ENCODE results near the gene SLC24A3.

SLC24A3 gene

GRCh38 chr20:19582782-19583181 is 370.3 kb downstream of the SLC24A3 start:
- H3K9me3 Mint-ChIP-seq (ENCODE audit: low read depth), result no peaks in the 10 kb centered on the region
- no peaks in the 10 kb centered on the region for H3K36me3 Mint-ChIP-seq
- peaks cover 2% of the 10 kb centered on the region for H3K27me3 Mint-ChIP-seq
- H3K27ac Mint-ChIP-seq, result no peak overlapping the region
- no peak overlapping the region for H3K4me3 Mint-ChIP-seq
- no peaks in the 10 kb centered on the region for H3K4me1 Mint-ChIP-seq (ENCODE audit: low read depth)

GRCh38 chr20:19583532-19584175 is 371.2 kb downstream of the SLC24A3 start:
- H3K27ac Mint-ChIP-seq, result no peak overlapping the region
- H3K36me3 Mint-ChIP-seq, result no peaks in the 10 kb centered on the region
- H3K9me3 Mint-ChIP-seq (ENCODE audit: low read depth), result no peaks in the 10 kb centered on the region
- peaks cover 2% of the 10 kb centered on the region for H3K27me3 Mint-ChIP-seq
- H3K4me3 Mint-ChIP-seq, result no peak overlapping the region
- H3K4me1 Mint-ChIP-seq (ENCODE audit: low read depth), result no peaks in the 10 kb centered on the region

GRCh38 chr20:19588241-19588640 is 375.8 kb downstream of the SLC24A3 start:
- Mint-ChIP-seq H3K36me3 (no peaks in the 10 kb centered on the region), H3K27me3 (peaks cover 2% of the 10 kb centered on the region), H3K4me3 (no peak overlapping the region), H3K4me1 (ENCODE audit: low read depth) (no peaks in the 10 kb centered on the region), H3K27ac (no peak overlapping the region), H3K9me3 (ENCODE audit: low read depth) (no peaks in the 10 kb centered on the region)

GRCh38 chr20:19588732-19589131 is 376.3 kb downstream of the SLC24A3 start:
- H3K4me1 Mint-ChIP-seq (ENCODE audit: low read depth), result no peaks in the 10 kb centered on the region
- no peaks in the 10 kb centered on the region for H3K9me3 Mint-ChIP-seq (ENCODE audit: low read depth)
- H3K36me3 Mint-ChIP-seq, result no peaks in the 10 kb centered on the region
- H3K4me3 Mint-ChIP-seq, result no peak overlapping the region
- no peak overlapping the region for H3K27ac Mint-ChIP-seq
- H3K27me3 Mint-ChIP-seq, result peaks cover 2% of the 10 kb centered on the region

- no peaks in the 10 kb centered on the region for H3K9me3 Mint-ChIP-seq (ENCODE audit: low read depth)
- H3K4me1 Mint-ChIP-seq (ENCODE audit: low read depth), result no peaks in the 10 kb centered on the region
- peaks cover 2% of the 10 kb centered on the region for H3K27me3 Mint-ChIP-seq
- H3K36me3 Mint-ChIP-seq, result no peaks in the 10 kb centered on the region
- no peak overlapping the region for H3K4me3 Mint-ChIP-seq
- no peak overlapping the region for H3K27ac Mint-ChIP-seq
Measured at GRCh38 chr20:19589787-19590362, 377.4 kb downstream of the SLC24A3 start.

- H3K27me3 Mint-ChIP-seq, result peaks cover 2% of the 10 kb centered on the region
- H3K9me3 Mint-ChIP-seq (ENCODE audit: low read depth), result no peaks in the 10 kb centered on the region
- H3K4me1 Mint-ChIP-seq (ENCODE audit: low read depth), result no peaks in the 10 kb centered on the region
- H3K36me3 Mint-ChIP-seq, result no peaks in the 10 kb centered on the region
- H3K4me3 Mint-ChIP-seq, result no peak overlapping the region
- H3K27ac Mint-ChIP-seq, result no peak overlapping the region
Measured at GRCh38 chr20:19590382-19590781, 377.9 kb downstream of the SLC24A3 start.

- no peak overlapping the region for H3K4me3 Mint-ChIP-seq
- no peaks in the 10 kb centered on the region for H3K4me1 Mint-ChIP-seq (ENCODE audit: low read depth)
- no peaks in the 10 kb centered on the region for H3K27me3 Mint-ChIP-seq
- no peak overlapping the region for H3K27ac Mint-ChIP-seq
- H3K9me3 Mint-ChIP-seq (ENCODE audit: low read depth), result no peaks in the 10 kb centered on the region
- no peaks in the 10 kb centered on the region for H3K36me3 Mint-ChIP-seq
Measured at GRCh38 chr20:19593762-19594161, 381.3 kb downstream of the SLC24A3 start.

- Mint-ChIP-seq H3K9me3 (ENCODE audit: low read depth) (no peaks in the 10 kb centered on the region), H3K36me3 (no peaks in the 10 kb centered on the region), H3K27ac (no peak overlapping the region), H3K4me1 (ENCODE audit: low read depth) (no peaks in the 10 kb centered on the region), H3K27me3 (no peaks in the 10 kb centered on the region), H3K4me3 (no peak overlapping the region)
Measured at GRCh38 chr20:19594896-19595295, 382.5 kb downstream of the SLC24A3 start.

- H3K27me3 Mint-ChIP-seq, result peaks cover 3% of the 10 kb centered on the region
- no peaks in the 10 kb centered on the region for H3K36me3 Mint-ChIP-seq
- no peaks in the 10 kb centered on the region for H3K9me3 Mint-ChIP-seq (ENCODE audit: low read depth)
- no peak overlapping the region for H3K27ac Mint-ChIP-seq
- H3K4me1 Mint-ChIP-seq (ENCODE audit: low read depth), result no peaks in the 10 kb centered on the region
- H3K4me3 Mint-ChIP-seq, result no peak overlapping the region
Measured at GRCh38 chr20:19598117-19598850, 385.8 kb downstream of the SLC24A3 start.

- Mint-ChIP-seq H3K4me3 (no peak overlapping the region), H3K36me3 (no peaks in the 10 kb centered on the region), H3K4me1 (ENCODE audit: low read depth) (no peaks in the 10 kb centered on the region), H3K9me3 (ENCODE audit: low read depth) (no peaks in the 10 kb centered on the region), H3K27me3 (peaks cover 3% of the 10 kb centered on the region), H3K27ac (no peak overlapping the region)
Measured at GRCh38 chr20:19599200-19599599, 386.8 kb downstream of the SLC24A3 start.

GRCh38 chr20:19600042-19600441 is 387.6 kb downstream of the SLC24A3 start:
- Mint-ChIP-seq H3K9me3 (ENCODE audit: low read depth) (no peaks in the 10 kb centered on the region), H3K27me3 (peaks cover 3% of the 10 kb centered on the region), H3K4me1 (ENCODE audit: low read depth) (no peaks in the 10 kb centered on the region), H3K36me3 (no peaks in the 10 kb centered on the region), H3K27ac (no peak overlapping the region), H3K4me3 (no peak overlapping the region)

- no peaks in the 10 kb centered on the region for H3K36me3 Mint-ChIP-seq
- no peaks in the 10 kb centered on the region for H3K4me1 Mint-ChIP-seq (ENCODE audit: low read depth)
- no peak overlapping the region for H3K4me3 Mint-ChIP-seq
- peaks cover 3% of the 10 kb centered on the region for H3K27me3 Mint-ChIP-seq
- H3K9me3 Mint-ChIP-seq (ENCODE audit: low read depth), result no peaks in the 10 kb centered on the region
- H3K27ac Mint-ChIP-seq, result no peak overlapping the region
Measured at GRCh38 chr20:19601126-19601810, 388.8 kb downstream of the SLC24A3 start.

GRCh38 chr20:19602675-19603375 is 390.4 kb downstream of the SLC24A3 start:
- Mint-ChIP-seq H3K4me3 (no peak overlapping the region), H3K36me3 (no peaks in the 10 kb centered on the region), H3K9me3 (ENCODE audit: low read depth) (no peaks in the 10 kb centered on the region), H3K27ac (no peak overlapping the region), H3K4me1 (ENCODE audit: low read depth) (no peaks in the 10 kb centered on the region), H3K27me3 (peaks cover 3% of the 10 kb centered on the region)

- Mint-ChIP-seq H3K4me3 (no peak overlapping the region), H3K27ac (no peak overlapping the region), H3K4me1 (ENCODE audit: low read depth) (no peaks in the 10 kb centered on the region), H3K36me3 (no peaks in the 10 kb centered on the region), H3K9me3 (ENCODE audit: low read depth) (no peaks in the 10 kb centered on the region), H3K27me3 (peaks cover 3% of the 10 kb centered on the region)
Measured at GRCh38 chr20:19603376-19603750, 390.9 kb downstream of the SLC24A3 start.

All from activated naive CD8-positive, alpha-beta T cell (primary cell).